GM21786 (cell line): ENCODE data around the gene SERPINE2.

Experiments used
- ATAC-seq: cut with Tn5 transposase; IDR thresholded peaks from one replicate; pipeline ENCODE4 v1.9.1; 2021; ENCODE audit not compliant: unreplicated experiment

Gene SERPINE2, protein sequence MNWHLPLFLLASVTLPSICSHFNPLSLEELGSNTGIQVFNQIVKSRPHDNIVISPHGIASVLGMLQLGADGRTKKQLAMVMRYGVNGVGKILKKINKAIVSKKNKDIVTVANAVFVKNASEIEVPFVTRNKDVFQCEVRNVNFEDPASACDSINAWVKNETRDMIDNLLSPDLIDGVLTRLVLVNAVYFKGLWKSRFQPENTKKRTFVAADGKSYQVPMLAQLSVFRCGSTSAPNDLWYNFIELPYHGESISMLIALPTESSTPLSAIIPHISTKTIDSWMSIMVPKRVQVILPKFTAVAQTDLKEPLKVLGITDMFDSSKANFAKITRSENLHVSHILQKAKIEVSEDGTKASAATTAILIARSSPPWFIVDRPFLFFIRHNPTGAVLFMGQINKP

DNA sequence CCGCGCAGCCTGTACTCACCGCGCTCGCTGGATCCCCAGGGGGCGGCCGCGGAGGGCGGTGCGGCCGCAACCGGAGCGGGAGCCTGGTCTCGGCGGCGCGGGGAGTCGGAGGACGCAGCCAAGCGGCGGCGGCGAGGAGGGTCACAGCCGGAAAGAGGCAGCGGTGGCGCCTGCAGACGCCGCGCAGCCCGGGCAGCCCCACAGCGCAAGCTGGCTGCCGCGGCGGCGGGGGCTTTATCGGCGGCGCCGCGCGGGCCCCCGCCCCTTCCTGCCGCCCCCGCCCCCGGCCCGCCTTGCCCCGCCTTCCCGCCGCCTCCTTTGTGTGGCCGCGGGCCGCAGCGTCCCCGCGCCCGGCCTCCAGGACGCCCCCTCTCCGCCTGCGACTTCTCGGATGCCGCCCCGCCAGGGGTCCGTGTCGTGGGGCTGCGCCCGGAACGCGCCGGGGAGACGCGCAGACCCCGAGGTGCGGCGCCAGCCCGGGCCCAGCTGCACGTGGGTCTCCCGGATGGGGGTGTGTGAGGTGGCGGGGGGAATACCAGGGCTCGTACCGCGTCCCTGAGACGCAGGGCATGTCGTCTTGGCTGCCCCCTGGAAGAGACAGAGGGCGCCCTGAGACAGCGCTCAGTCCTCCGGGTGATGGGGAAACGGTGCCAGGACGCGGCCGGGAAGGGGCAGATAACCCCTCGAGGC is at the start of gene SERPINE2:
SERPINE2 (minus strand) TSS at position 207 of the 690 bp plus-strand sequence. CDS start 37,386 bp downstream, outside the sequence.
- ATAC-seq, result peak; percentile 50

DNA sequence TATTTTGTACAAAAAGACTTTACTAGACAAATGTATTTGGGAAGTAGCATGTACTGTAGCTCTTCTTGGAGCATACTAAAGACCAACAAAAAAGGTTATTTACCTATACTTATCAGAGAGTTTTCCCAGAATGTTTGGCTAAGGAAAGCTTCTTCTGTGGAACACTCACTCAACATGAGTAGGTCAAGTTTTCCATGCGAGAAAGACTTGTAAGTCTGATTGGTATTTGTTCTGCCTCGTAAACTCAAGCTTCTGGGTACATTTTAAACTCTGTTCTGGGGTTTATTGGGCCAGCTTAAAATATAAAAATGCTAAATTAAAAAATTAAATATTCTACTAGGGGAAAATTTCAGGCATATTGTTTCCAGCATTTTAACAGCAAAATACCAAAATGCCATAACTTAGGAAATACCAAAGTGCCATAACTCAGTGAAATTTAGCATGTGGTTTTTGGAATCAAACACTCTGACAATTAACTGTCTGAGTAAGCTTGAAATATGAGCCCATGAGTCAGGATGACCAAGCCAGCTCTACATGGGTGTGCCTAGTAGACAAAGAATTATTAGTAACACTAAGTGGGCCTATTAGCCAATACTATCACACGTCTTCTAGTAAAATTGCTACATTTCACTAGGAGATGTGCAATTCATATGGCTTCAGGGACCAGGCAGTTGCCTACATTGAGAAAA is 47.3 kb upstream of the SERPINE2 start:
- no peak for ATAC-seq

DNA sequence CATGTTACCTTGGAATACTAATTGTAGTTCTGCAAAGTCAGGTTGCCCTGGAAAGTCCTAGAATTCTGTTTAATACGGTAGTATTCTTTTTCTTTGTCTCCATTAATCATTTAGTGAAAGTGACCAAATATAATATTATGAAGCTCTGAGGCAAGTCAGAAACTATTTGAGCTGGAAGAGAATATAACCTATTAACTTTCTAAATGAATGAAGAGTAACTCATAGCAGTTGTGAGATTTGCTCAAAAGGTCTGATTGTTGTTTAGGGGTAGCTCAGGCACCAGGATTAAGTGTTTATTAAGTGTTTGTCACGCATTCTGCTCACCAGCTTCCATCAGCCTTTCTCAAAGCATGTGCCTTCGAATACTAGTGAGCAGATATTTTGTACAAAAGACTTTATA is 46.7 kb upstream of the SERPINE2 start:
- ATAC-seq, result no peak

DNA sequence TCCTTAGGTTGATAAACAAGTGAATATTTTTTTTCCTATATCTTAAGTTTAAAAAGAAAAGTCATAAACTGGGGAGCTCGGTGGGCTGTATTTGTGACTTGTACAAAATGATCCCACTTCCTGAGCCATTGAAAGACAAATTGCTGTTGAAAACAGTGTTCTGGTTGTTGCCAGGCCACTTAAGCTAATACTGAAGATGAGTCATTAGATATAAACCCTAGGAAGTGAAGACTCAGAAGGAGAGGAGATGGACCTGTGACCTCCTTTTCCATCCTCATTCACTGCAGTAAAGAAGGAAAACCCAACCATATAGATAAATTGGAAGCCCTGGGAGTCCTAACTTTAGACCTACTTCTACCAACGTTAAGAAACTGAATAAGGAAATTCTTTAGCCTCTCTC is 46.2 kb upstream of the SERPINE2 start:
- ATAC-seq, result no peak

DNA sequence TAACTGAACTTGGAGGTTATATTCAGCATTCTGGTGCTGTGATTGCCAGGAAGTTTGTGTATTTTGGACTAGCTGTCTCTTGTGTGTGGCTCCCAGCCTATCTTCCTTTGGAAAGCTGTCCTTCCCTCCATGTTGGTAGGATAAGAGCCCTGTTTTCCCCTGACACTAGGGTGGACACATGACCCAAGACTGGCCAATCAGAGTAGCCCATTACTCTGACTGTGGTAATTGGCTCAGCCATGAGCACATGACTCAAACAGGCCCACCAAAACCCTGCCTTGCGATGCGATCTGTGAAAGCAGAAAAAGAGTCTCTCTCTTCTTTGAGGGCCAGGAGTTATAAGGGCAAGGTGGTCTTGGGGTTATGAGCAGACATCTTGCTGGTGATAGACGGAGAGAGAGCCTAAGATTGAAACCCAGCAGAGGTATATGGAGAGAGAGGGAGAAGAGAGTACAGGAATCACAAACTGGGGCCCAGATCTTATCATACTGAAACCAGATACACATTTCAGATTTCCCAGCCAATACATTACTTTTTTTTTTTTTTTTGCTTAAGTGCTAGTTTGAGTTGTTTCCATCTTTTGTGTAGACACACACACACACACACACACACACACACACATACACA is 45.3 kb upstream of the SERPINE2 start:
- no peak for ATAC-seq

DNA sequence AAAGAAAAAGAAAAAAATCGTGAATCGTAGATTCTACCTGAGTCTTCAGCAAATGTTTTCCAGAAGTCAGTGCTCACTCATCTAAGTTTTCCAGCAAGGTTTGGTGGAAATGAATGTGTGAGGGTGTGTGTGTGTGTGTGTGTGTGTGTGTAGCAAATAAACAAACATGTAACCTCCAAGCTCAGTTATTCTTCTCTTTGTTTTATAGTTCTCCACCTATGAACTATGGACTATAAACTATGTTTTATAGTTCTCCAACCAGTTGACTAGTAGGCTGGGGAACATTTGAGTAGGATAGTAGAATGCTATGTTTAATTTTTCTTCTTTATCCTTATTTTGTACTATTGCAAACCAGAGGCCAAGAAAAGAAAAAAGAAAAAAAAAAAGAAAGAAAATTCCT is 44.6 kb upstream of the SERPINE2 start:
- ATAC-seq, result no peak

DNA sequence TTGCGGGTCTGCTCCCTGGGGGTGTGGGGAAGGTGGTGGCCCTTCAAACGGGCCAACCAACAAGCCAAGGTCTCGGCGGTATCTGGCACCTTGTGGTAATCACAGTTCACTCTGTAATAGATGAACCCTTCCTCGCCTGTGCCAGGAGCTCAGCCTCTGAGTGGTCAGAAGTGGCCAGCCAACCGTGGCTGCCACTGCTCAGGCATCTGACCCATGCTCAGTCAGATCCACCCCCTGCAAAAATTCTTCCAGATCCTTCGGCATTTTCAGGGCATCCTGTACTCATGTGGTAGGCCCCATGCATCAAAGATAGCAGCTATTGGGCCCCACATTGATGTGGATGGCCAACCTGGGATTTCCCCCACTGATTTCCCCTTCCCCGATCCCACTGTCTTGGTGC is 39.6 kb upstream of the SERPINE2 start:
- no peak for ATAC-seq

DNA sequence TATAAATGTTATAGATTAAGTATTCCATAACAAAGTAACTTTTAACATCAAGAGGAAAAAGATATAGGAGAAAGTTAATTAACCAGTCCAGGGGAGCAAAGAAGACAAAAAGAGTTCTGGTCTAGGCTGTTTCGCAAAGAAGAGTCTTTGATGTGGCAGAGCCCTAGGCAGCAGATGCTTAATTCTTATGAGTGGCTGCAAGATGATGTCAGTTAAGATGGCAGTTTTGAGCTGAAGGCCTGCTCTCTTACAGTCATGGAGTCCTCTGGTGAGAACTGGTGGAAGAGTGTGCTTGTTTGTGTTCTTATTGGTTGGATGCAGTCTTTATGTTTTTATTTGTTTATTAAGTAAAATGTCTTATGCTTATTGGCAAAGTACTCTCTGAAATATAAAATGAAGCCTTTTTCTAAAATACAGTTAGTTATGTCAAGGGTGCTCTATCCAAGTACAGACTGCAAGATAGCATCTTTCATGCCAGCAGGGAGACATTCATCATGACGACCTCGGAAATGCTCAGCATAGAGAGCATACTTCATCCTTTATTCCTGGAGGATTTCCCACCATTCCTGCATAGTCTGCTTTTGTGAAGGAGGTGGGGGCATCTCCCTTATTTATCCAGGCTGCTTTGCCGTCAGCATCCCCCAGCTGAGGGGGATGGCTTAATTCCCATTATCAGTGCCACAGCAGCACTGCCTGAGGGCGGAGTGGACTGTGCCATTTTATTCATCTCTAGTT is 38.9 kb upstream of the SERPINE2 start:
- no peak for ATAC-seq

DNA sequence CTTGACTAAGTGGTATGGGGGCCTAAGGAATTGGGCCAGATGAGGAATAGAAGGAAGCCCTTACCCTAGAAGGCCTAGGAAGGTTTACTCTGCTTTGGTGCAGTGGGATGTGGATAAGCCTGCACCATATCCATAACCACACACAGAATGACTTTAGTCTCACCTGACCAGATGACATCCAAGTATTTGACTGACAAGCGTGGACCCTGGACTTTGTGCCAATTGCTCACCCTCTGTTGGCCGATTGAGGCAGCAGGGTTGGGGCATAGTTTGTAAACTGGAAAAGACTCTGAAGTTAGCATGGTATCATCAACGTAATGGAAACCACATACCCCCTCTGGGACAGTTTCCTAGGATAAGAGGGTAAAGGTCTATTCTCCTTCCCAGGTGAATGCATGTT is 36.5 kb upstream of the SERPINE2 start:
- ATAC-seq, result no peak

DNA sequence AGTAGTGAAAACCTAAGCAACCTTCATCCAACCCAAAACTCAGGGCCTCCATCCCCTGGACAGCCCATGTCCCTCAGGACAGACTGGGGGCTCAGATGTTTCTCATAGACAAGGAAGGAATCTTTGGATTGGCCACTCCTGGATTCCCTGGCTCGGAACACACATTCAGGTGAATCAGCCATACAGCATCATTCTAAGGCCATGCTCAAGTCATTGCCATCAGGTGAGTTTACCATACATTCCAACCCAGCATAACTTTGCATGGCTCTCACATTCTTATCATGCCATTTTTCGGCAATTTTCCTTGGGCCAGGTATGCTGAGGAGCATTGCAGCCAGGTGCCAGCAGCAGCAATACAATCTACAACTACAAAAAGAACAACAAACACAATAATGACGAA is 34.6 kb upstream of the SERPINE2 start:
- no peak for ATAC-seq

DNA sequence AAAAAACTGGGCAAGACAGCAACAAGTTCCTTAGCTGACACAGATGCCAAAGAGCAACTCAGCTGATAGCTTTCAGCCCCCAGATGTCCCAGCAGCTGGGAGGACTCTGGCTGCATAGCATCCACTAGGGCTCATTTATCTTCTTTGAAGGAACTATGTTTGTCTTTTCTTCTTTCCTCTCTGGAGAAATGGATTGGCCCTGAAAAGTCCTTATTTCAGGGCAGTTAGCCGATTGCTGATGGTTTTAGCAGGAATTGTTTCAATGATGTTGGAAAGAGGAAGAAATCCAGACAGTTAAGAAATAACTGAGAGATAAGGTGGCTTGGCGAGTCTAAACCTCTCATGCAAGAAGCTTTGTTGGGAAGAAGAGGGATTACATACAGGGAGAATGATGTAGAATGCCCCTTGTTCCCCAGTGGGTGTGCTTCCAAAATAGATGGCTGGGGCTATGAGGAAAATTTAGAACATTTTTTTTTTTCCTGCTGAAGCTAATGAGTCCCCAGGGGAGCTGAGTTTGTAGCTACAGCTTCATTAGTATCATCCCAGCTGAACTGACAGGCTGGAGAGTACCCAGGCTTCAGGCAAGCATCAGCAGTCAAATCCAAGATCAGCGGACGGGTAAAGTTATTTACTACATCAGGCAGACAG is 33.6 kb upstream of the SERPINE2 start:
- ATAC-seq, result no peak

DNA sequence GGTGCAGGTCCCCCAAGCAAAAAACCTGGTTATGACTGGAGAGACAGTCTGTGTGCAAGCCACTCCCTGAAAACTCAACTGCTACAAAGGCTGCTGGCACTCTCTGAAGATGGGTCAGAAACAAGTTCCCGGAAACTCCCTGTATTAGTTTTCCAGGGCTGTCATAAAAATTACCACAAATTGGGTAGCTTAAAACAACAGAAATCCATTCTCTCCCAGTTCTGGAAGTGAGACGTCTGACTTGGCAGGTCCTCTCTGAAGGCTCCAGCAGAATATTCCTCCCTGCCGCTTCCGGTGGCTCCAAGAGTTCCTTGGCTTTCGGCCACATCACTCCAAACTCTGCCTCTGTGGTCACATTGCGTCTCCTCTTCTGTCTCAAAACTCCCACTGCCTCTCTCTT is 30.1 kb upstream of the SERPINE2 start:
- ATAC-seq, result no peak

DNA sequence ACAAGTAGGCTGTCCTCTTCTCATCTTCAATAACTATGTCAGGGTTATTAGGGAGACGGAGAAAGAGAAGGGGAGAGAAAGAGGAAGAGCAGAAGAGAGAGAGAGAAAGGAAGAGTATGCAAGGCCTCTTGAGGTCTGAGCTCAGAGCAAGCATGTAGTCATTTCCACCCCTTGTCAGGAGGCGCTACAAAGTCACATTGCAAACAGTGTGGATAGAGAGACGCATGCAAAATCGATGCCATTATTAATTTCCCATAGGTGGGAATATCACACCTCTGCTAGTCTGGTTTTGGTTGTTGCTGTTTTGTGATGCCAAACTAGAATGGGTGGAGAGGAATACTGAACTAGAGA is 24.2 kb upstream of the SERPINE2 start:
- peak; percentile 20 for ATAC-seq

DNA sequence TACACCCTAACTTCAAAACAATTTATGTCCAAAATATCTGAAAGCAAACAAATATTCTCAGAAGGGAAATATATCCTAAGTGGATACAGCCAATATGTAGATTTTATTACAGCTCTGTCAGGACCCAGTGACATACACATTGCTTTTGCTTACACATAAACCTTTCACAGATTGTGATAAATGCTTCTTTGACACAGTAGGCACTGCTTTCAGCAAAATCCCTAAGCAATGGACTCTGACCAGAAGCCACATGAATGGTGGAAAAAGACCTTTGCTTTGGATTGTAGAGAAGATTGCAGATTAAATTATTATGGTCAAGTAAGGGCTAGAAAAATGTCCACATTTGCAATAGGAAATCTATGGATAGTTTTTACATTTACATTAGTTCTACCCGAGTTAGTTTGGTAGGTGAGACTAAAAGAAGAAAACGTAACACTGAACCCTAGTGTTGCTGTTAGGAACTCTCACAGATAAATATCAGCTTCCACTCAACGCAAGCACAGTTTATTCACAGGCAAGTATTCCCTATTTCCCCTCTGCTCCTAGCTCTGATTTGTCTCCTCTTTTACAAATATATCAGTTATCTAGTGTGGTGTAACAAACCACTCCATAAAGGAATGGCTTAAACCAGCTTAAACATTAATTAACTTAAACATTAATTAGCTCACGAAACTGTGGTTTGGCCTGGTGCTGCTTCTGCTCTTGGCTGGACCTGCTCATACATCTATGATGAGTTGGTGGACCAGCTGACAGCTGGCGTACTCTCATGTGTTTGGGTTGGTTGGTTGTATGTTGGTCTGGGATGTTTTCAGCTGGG is 23.6 kb upstream of the SERPINE2 start:
- peak; percentile 69 for ATAC-seq

DNA sequence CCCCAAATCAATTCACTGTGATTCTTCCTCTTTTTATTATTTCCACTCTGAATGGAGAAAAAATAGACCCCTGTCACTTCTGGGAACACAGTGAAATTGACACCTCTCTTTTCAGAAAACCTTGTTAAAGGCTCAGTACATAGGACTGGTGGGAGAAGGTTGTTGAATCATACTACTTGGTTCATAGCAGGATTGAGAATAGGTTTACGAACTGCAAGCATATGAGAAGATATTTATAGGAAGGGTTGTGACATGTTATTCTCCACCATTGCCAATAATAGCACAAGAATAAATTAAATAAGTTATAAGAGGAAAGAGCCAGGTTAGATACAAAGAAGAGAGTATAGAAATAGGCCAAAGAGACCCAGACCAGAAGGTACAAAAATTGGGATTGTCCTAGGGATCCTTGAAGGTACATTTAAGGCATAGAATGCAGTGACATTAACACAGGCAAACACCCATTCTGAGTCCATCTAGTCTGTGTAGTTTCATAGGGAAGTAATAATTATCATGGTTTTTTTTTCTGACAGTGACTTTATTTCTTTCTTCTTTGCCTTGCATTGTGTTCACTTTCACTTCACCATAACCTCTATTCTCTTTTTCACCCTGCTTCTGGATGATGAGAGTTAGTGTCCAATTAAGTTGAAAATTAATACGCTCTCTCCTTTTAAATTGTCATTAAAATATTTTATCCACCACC is 21.8 kb upstream of the SERPINE2 start:
- no peak for ATAC-seq

DNA sequence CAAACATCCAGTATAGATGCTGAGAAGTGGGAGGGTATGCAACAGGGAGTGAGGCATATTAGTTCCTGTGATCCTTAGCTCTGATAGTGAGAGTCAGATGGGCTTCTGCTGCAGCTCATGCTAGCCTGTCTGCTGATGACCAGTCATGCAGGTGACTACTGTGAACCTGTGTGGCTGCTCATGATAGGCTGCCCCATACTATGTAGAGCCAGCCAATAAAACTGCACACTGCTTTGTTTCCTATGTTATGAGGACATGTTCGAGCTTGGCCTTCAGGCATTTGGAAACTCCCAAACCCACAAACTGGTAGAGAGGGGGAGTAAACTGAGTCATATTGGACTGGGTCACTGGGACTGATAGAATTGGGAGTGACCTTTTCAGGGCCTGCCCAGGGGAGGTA is 20.1 kb upstream of the SERPINE2 start:
- no peak for ATAC-seq

DNA sequence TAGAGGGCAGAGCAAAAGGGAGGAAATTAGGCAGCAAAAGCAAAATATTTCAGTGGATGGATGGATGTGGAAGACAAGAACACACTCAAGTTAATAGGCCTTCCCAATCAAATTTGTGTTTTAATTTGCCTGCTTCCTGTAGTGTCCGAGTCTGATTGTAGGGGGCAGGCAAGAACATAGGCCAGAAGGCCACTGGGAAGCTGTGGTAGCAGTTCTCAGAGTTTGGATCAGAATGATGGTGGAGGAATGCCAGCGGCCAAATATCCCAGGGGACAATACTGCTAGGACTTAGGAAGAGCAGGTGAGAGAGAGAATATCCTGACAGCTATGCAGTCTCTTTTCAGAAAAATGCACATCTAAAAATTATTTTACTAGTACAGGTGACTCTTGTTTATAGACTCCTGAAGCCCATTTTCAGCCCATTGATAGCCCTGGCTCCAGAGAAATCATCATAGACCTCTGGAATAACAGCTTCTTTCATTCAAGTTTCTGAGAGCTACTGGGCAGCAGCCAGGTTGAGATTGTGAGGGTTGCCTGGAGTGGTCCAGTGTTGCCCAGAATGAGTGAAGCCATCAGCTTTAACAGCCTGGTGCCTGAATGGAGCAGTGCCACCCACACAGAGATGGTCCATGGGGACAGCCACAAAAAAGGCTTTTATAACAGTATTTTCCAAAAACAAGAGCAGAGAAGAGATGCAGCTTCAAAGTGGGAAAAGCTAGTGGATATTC is 19.1 kb upstream of the SERPINE2 start:
- ATAC-seq, result no peak

DNA sequence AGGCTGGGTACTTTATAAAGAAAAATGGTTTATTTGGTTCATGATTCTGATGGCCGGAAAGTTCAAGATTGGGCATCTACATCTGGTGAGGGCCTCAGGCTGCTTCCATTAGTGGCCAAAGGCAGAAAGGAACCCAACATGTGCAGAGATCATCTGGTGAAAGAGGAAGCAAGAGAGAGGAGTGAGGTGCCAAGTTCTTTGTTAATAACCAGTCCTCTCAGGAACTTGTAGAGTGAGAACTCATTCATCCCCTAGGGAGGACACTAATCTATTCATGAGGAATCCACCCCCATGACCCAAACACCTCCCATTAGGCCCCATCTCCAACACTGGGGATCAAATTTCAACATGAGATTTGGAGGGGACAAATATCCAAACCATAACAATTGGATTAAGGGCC is 17.8 kb upstream of the SERPINE2 start:
- ATAC-seq, result no peak
